D721Med (cell line): Measurements from ENCODE around the gene LRRIQ3.

Experiments
- DNase-seq: peaks from one replicate; pipeline ENCODE4 v3.0.0; 2011; ENCODE audit warnings: low spot score; ENCODE audit not compliant: insufficient read length
- FAIRE-seq: peaks from 2 replicates; lab custom pipeline; 2011; peaks lifted over from hg19 to GRCh38; lab: Jason Lieb, UNC
- TF ChIP-seq, protein P1 (sequence below): IDR thresholded peaks from 2 replicates; pipeline ENCODE4 v1.5.1; 2012; ENCODE audit warnings: mild to moderate bottlenecking, control low read depth; ENCODE audit not compliant: insufficient read depth; ENCODE audit errors: missing control alignments

LRRIQ3 gene

DNA sequence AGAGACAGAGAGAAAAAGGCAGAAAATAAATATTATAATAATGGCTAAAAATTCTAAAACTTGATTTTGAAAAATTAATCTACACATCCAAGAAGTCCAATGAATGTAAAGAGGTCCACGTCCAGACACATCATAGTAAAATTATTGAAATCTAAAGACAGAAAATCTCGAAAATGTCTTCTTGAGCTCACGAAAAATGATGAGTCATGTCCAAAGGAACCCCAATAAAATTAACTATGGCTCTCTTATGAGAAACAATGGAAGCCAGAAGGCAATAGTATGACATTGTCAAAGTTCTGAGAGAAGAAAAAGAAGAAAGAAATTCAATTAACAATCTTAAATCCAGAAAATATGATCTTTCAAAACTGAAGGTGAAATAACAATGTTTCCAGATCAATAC is 84.6 kb downstream of the LRRIQ3 start:
- FAIRE-seq (no peak), DNase-seq (no peak)
- TF ChIP-seq, protein P1, sequence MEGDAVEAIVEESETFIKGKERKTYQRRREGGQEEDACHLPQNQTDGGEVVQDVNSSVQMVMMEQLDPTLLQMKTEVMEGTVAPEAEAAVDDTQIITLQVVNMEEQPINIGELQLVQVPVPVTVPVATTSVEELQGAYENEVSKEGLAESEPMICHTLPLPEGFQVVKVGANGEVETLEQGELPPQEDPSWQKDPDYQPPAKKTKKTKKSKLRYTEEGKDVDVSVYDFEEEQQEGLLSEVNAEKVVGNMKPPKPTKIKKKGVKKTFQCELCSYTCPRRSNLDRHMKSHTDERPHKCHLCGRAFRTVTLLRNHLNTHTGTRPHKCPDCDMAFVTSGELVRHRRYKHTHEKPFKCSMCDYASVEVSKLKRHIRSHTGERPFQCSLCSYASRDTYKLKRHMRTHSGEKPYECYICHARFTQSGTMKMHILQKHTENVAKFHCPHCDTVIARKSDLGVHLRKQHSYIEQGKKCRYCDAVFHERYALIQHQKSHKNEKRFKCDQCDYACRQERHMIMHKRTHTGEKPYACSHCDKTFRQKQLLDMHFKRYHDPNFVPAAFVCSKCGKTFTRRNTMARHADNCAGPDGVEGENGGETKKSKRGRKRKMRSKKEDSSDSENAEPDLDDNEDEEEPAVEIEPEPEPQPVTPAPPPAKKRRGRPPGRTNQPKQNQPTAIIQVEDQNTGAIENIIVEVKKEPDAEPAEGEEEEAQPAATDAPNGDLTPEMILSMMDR, result no peak

DNA sequence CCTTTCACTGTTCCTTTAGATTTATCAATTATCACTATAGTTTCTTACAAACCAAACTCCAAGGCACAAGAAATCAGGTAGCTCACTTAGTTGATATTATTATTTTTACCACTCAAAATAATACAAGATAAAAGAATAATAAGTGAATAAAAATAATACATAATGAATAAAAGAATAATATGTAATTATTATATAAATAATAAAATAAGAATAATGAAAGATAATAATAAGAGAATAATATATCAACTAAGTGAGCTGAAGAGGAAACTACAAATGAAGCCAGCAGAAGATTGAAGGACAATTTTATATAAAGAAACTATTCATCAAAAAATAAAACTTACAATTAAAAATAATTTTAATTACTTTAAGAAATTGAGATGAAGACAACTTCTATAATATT is 90.6 kb downstream of the LRRIQ3 start:
- TF ChIP-seq, protein P1, result no peak
- DNase-seq, result no peak
- no peak for FAIRE-seq

DNA sequence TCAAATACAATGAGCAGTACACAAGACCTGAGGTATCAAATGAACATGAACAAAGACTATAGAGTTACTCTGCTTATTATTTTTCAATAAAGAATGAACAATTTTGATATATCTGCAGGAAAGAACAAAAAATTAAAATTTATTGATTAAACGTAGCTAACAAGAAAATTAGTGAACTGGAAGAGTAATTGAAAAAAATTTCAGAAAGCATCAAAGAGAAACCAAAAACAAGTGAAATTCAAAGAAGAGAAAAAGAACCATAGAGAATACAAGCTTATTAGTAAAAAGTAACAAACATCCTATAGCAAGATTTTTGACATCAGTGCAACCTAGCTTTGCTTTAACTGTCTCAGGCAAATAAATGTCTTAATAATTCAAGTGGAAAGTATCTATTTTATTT is 106.6 kb downstream of the LRRIQ3 start:
- TF ChIP-seq, protein P1, result no peak
- DNase-seq (no peak), FAIRE-seq (no peak)

DNA sequence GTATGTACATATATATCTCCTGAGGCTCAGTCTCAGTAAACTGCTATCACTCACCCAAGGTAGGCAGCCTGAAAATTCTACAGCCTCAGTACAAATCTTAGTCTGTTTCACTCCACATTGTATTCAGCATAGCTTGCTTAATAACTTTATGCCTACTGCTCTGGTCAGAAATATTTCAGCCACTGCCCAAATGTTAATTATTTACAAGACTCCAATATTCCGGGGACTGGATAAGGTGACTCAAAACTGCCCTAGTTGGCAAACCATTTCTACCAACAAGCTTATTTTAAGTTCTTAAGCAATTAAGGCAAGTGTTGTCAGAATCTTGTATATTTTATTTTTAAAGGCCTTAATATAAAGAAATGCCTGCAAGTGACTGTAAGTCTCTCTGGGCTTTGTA is 114.8 kb downstream of the LRRIQ3 start:
- no peak for DNase-seq
- TF ChIP-seq, protein P1, result no peak
- no peak for FAIRE-seq

DNA sequence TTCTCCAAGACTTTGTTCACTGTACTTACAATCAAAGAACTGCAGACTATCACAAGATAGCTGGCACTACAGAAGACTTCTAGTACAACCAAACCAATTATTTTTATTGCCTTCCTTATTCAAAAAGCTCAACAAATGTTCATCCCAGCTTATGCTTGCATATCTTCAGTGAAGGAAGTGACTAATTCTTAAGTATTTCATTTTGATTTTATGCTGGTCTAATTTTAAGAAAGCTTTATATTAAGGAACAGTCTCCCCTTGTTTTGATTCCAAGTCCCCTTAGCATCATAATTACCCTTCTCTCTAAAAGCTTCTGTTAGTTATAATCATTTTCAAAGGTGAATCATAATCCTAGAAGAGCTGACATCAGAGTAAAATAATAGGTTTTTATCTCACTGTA is 132.9 kb downstream of the LRRIQ3 start:
- TF ChIP-seq, protein P1, result no peak
- DNase-seq, result no peak
- FAIRE-seq, result no peak

DNA sequence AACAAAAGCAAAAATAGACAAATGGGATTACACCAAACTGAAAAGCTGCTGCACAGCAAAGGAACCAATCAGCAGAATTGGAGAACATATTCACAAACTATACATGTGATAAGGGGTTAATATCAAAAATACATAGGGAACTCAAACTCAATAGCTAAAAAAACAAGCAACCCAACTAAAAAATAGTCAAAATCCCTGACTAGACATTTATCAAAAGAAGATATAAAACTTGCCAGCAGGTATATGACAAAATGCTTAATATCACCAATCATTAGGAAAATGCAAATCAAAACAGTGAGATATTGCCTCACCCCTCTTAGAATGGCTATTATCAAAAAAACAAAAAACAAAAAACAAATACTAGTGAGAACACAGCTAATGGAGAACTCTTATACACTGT is 140.3 kb downstream of the LRRIQ3 start:
- DNase-seq (no peak), FAIRE-seq (no peak)
- TF ChIP-seq, protein P1, result no peak

DNA sequence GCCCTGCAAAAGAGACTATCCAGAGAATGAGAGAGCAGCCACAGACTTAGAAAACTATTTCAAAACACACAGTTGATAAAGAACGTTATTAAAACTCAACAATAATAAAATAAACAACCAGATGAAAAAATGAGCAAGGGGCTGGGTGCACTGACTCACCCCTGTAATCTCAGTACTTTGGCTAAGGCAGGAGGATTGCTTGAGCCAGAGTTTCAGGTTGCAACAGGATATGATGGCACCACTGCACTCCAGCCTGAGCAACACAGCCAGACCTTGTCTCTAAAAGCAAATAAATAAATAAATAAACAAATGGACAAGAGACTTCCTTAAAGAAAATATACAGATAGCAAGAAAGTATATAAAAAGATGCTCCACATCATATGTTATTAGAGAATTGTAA is 144.6 kb downstream of the LRRIQ3 start:
- TF ChIP-seq, protein P1, result no peak
- no peak for DNase-seq
- no peak for FAIRE-seq
